GM12891 (cell line): Measurements from ENCODE around the gene TCF7L1.

Experiments
- PAX5 ChIP-seq: IDR thresholded peaks from 2 replicates; pipeline ENCODE4 v1.6.1; 2011; ENCODE audit warnings: low read length, moderate library complexity, mild to moderate bottlenecking; ENCODE audit not compliant: insufficient read depth, severe bottlenecking
- POLR2A ChIP-seq: IDR thresholded peaks from 2 replicates; pipeline ENCODE4 v1.6.1; 2011; ENCODE audit warnings: low read depth, low read length, control low read depth
- POLR2AphosphoS5 ChIP-seq: IDR thresholded peaks from 2 replicates; pipeline ENCODE4 v1.6.1; 2011; ENCODE audit warnings: low read depth, low read length, control low read depth
- POU2F2 ChIP-seq: IDR thresholded peaks from 2 replicates; pipeline ENCODE4 v1.6.1; 2011; ENCODE audit warnings: low read depth, mild to moderate bottlenecking, control low read depth, low read length, moderate library complexity
- SPI1 ChIP-seq: IDR thresholded peaks from 2 replicates; pipeline ENCODE4 v1.6.1; 2011; ENCODE audit warnings: low read depth, low read length, control low read depth
- TAF1 ChIP-seq: IDR thresholded peaks from 2 replicates; pipeline ENCODE4 v1.6.1; 2011; ENCODE audit warnings: low read depth, low read length, control low read depth

- TF ChIP-seq POLR2A, result no peak
- no peak for TF ChIP-seq TAF1
- no peak for TF ChIP-seq POLR2AphosphoS5
- TF ChIP-seq POU2F2, result no peak
- TF ChIP-seq SPI1, result no peak
- no peak for TF ChIP-seq PAX5
Observed at GRCh38 chr2:85087541-85087940, 45.7 kb upstream of the TCF7L1 start.
